ENCODE measurements around the gene MUCL3. TPM values are rescaled to one million over a fixed set of nuclear protein-coding genes. Genes with fewer than 3 reads are reported as not detected.

MUCL3 gene
- total RNA-seq, 4 donors from 2014 or later = not detected

GRCh38 chr6:30939473-30939872, 1.3 kb upstream of the MUCL3 start:
- intact Hi-C loops (cut with DNase I) = no loop called here
- no peak for DNase-seq (ENCODE audit: extremely low spot score)
- no peak overlapping the region for H3K27ac ChIP-seq (replicated peaks in 1 of 4)
- no peaks in the 10 kb centered on the region for H3K36me3 ChIP-seq
- 59% methylated on average over 3 of the region's 3 CpGs for WGBS
- H3K27me3 ChIP-seq = peaks cover 0 to 55% (median 0%) of the 10 kb centered on the region in 4 donors
- H3K4me3 ChIP-seq = no peak overlapping the region
- peaks cover 10 to 22% (median 19%) of the 10 kb centered on the region in 4 donors for H3K4me1 ChIP-seq
- H3K9me3 ChIP-seq = no peaks in the 10 kb centered on the region
- TF ChIP-seq CTCF (IDR thresholded peaks at IDR 0.05) = no peak
- TF ChIP-seq POLR2A (IDR thresholded peaks at IDR 0.05; ENCODE audit: low read depth) = no peak
- no peak for TF ChIP-seq EP300 (IDR thresholded peaks at IDR 0.05)
- no peak for TF ChIP-seq POLR2AphosphoS5 (IDR thresholded peaks at IDR 0.05)

GRCh38 chr6:30942338-30943060, 1.7 kb downstream of the MUCL3 start:
- Histone ChIP-seq H3K36me3 (no peaks in the 10 kb centered on the region), H3K9me3 (no peaks in the 10 kb centered on the region), H3K4me1 (peaks cover 10 to 22% (median 19%) of the 10 kb centered on the region in 4 donors), H3K27me3 (peaks cover 0 to 43% (median 0%) of the 10 kb centered on the region in 4 donors), H3K27ac (replicated peaks in 1 of 4) (no peak overlapping the region), H3K4me3 (peak overlapping the region in 1 of 4 donors; percentile 2)
- DNase-seq (ENCODE audit: extremely low spot score) = no peak
- 19% methylated on average over 15 of the region's 15 CpGs for WGBS
- intact Hi-C loops (cut with DNase I) = no loop called here
- no peak for TF ChIP-seq EP300 (IDR thresholded peaks at IDR 0.05)
- TF ChIP-seq POLR2AphosphoS5 (IDR thresholded peaks at IDR 0.05) = no peak
- TF ChIP-seq CTCF (IDR thresholded peaks at IDR 0.05) = peak in 2 of 3 experiments; percentile 14 to 37
- TF ChIP-seq POLR2A (IDR thresholded peaks at IDR 0.05; ENCODE audit: low read depth) = no peak

GRCh38 chr6:30944051-30944450, 3.3 kb downstream of the MUCL3 start:
- intact Hi-C loops (cut with DNase I) = no loop called here
- TF ChIP-seq CTCF (IDR thresholded peaks at IDR 0.05) (no peak), POLR2AphosphoS5 (IDR thresholded peaks at IDR 0.05) (no peak), EP300 (IDR thresholded peaks at IDR 0.05) (no peak), POLR2A (IDR thresholded peaks at IDR 0.05; ENCODE audit: low read depth) (no peak)
- no peak for DNase-seq (ENCODE audit: extremely low spot score)
- Histone ChIP-seq H3K4me1 (peaks cover 10 to 22% (median 18%) of the 10 kb centered on the region in 4 donors), H3K27ac (replicated peaks in 1 of 4) (no peak overlapping the region), H3K27me3 (peaks cover 0 to 31% (median 0%) of the 10 kb centered on the region in 4 donors), H3K9me3 (no peaks in the 10 kb centered on the region), H3K4me3 (no peak overlapping the region), H3K36me3 (no peaks in the 10 kb centered on the region)
- WGBS = 94% methylated on average over 4 of the region's 4 CpGs

- WGBS = 87% methylated on average over 5 of the region's 5 CpGs
- DNase-seq (ENCODE audit: extremely low spot score) = no peak
- intact Hi-C loops (cut with DNase I) = no loop called here
- Histone ChIP-seq H3K9me3 (no peaks in the 10 kb centered on the region), H3K27ac (replicated peaks in 1 of 4) (no peak overlapping the region), H3K36me3 (no peaks in the 10 kb centered on the region), H3K27me3 (peaks cover 0 to 37% (median 0%) of the 10 kb centered on the region in 4 donors), H3K4me1 (peaks cover 10 to 11% (median 10%) of the 10 kb centered on the region in 4 donors), H3K4me3 (no peak overlapping the region)
- TF ChIP-seq CTCF (IDR thresholded peaks at IDR 0.05) (no peak), EP300 (IDR thresholded peaks at IDR 0.05) (no peak), POLR2AphosphoS5 (IDR thresholded peaks at IDR 0.05) (no peak), POLR2A (IDR thresholded peaks at IDR 0.05; ENCODE audit: low read depth) (no peak)
Measured at GRCh38 chr6:30945281-30945680, 4.5 kb downstream of the MUCL3 start.
